PC-3 (cell line): ENCODE measurements around the gene SAPCD1.

Source experiments
- EZH2 ChIP-seq: fragments of 300-600 bp; sonication (generic); IDR thresholded peaks from one replicate; pipeline ENCODE4 v1.6.1; 2017; ENCODE audit warnings: antibody characterized with exemption, mild to moderate bottlenecking, low read length; ENCODE audit not compliant: unreplicated experiment
- EZH2phosphoT487 ChIP-seq: fragments of 300-600 bp; sonication (generic); IDR thresholded peaks from 2 replicates; pipeline ENCODE4 v1.6.1; 2018; ENCODE audit warnings: mild to moderate bottlenecking, antibody characterized with exemption, low read length, borderline replicate concordance
- TF ChIP-seq, protein P1 (sequence below): fragments of 300-600 bp; sonication (generic); conservative IDR thresholded peaks from 2 replicates; pipeline ENCODE4 v1.5.1; 2017; ENCODE audit warnings: antibody characterized with exemption, low read depth, mild to moderate bottlenecking, low read length

- TF ChIP-seq, protein P1, sequence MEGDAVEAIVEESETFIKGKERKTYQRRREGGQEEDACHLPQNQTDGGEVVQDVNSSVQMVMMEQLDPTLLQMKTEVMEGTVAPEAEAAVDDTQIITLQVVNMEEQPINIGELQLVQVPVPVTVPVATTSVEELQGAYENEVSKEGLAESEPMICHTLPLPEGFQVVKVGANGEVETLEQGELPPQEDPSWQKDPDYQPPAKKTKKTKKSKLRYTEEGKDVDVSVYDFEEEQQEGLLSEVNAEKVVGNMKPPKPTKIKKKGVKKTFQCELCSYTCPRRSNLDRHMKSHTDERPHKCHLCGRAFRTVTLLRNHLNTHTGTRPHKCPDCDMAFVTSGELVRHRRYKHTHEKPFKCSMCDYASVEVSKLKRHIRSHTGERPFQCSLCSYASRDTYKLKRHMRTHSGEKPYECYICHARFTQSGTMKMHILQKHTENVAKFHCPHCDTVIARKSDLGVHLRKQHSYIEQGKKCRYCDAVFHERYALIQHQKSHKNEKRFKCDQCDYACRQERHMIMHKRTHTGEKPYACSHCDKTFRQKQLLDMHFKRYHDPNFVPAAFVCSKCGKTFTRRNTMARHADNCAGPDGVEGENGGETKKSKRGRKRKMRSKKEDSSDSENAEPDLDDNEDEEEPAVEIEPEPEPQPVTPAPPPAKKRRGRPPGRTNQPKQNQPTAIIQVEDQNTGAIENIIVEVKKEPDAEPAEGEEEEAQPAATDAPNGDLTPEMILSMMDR = no peak
- TF ChIP-seq EZH2 (no peak), EZH2phosphoT487 (no peak)
Measured at GRCh38 chr6:31722173-31722572, 40.3 kb upstream of the SAPCD1 start.
